SU-DHL-6 (cell line): ENCODE data around the gene C6orf15.

ENCODE experiments used
- EZH2phosphoT487 ChIP-seq: fragments of 200-600 bp; sonication (generic), shearing (Covaris generic); conservative IDR thresholded peaks from 2 replicates; pipeline ENCODE4 v1.6.1; 2018; ENCODE audit warnings: mild to moderate bottlenecking, antibody characterized with exemption, low read length, moderate library complexity, mixed read lengths
- TF ChIP-seq, protein P1 (sequence below): fragments of 200-600 bp; sonication (generic); IDR thresholded peaks from one replicate; pipeline ENCODE4 v1.5.1; 2017; ENCODE audit warnings: antibody characterized with exemption, mild to moderate bottlenecking, low read length, moderate library complexity; ENCODE audit not compliant: insufficient read depth, poor library complexity, severe bottlenecking

DNA sequence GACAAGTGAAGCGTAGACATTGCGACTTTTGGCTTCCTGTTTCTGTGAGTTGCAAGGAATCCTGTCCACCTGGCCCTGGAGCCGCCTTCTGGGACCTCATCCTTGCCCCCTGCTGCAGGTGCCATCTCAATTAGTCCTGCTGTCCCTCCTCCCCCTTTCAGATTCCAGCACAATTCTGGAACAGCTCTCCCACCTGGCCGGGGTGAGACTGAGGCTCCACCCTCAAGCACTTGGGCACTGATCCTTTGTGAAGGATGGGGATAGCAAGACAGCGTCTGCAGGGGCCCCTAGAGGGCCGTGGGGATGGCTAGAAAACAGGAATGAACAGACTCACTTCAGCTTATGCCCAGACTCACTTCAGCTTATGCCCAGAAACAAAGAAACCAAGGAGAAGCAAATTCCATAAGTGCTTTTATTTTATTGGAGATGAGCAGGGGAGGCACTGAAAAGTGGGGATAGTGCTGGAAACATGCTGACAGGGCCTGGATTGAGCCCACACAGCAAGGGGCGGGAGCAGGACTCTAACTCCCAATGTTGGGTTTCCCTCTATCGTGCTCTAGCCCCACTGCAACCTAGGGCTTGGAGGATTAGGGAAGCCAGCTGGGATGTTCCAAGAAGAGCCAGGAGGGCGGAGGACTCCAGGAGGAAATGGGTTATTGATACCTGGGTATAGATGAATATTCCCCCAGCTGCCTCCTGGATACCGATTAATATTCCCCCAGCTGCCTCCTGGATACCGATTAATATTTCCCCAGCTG lies 1.4 kb downstream of the C6orf15 start:
- TF ChIP-seq EZH2phosphoT487 = no peak
- TF ChIP-seq, protein P1, sequence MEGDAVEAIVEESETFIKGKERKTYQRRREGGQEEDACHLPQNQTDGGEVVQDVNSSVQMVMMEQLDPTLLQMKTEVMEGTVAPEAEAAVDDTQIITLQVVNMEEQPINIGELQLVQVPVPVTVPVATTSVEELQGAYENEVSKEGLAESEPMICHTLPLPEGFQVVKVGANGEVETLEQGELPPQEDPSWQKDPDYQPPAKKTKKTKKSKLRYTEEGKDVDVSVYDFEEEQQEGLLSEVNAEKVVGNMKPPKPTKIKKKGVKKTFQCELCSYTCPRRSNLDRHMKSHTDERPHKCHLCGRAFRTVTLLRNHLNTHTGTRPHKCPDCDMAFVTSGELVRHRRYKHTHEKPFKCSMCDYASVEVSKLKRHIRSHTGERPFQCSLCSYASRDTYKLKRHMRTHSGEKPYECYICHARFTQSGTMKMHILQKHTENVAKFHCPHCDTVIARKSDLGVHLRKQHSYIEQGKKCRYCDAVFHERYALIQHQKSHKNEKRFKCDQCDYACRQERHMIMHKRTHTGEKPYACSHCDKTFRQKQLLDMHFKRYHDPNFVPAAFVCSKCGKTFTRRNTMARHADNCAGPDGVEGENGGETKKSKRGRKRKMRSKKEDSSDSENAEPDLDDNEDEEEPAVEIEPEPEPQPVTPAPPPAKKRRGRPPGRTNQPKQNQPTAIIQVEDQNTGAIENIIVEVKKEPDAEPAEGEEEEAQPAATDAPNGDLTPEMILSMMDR = no peak
